Measurements from ENCODE around the gene IGF2R.

DNA sequence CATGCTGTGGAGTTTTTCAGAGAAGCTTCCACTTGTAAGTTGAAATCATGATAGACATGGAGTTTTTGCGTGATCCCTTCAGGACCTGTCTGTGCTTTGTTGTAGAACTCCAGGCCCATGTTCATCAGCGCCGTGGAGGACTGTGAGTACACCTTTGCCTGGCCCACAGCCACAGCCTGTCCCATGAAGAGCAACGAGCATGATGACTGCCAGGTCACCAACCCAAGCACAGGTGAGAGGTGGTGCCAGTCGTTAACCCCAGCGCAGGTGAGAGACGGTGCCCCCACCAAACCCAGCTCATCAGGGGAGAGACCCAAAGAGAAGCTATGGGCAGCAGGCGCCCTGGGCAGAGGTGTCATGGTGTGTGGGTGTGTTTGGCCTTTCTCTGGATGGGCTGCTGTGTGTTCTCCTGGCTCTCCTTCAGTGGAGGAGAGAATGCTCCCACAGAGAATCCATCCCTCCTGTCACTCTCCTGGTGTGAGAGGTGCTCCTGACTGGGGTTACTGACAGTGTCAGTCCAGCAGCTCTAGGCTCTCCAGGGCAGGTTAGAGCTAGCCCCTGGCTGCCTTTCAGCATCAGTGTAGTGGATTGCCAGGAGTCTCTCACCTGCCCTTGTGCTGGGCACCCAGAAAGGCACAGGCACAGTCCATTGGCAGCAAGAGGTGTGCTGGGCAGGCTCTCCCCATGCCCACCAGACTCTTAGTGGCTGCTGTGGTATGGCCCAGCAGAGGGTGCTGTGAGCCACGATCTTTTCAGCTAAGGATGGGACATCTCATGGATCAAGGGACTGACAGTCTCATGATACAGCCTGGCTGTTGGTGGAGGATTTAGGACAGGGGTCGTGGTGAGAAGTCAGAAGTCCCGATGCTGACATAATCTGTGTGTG lies 103.2 kb downstream of the IGF2R start:
- TF ChIP-seq, protein P1, sequence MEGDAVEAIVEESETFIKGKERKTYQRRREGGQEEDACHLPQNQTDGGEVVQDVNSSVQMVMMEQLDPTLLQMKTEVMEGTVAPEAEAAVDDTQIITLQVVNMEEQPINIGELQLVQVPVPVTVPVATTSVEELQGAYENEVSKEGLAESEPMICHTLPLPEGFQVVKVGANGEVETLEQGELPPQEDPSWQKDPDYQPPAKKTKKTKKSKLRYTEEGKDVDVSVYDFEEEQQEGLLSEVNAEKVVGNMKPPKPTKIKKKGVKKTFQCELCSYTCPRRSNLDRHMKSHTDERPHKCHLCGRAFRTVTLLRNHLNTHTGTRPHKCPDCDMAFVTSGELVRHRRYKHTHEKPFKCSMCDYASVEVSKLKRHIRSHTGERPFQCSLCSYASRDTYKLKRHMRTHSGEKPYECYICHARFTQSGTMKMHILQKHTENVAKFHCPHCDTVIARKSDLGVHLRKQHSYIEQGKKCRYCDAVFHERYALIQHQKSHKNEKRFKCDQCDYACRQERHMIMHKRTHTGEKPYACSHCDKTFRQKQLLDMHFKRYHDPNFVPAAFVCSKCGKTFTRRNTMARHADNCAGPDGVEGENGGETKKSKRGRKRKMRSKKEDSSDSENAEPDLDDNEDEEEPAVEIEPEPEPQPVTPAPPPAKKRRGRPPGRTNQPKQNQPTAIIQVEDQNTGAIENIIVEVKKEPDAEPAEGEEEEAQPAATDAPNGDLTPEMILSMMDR (optimal IDR thresholded peaks at IDR 0.05 in 1 of 3, IDR thresholded peaks at IDR 0.05 in 1 of 3, conservative IDR thresholded peaks at IDR 0.05 in 1 of 3; ENCODE audit: extremely low read depth in 1 of 3, insufficient read depth in 2 of 3, low read length in 3 of 3): peak in 2 of 3 experiments; percentile 21 to 47
- TF ChIP-seq EZH2 (IDR thresholded peaks at IDR 0.05; ENCODE audit: low read length): no peak

All from keratinocyte (primary cell).